Umbilical cord (tissue), 2 donors: ENCODE results near the gene CALR. TPM values are rescaled to one million over a fixed set of nuclear protein-coding genes. Genes with fewer than 3 reads are reported as not detected.
"Not testable (repeated sequence)": the region's sequence is repeated elsewhere in the genome, so short reads cannot be mapped to it uniquely, and the experiment has no call there.

Experiments used
- DNase-seq: peaks from one replicate; pipeline ENCODE4 v3.0.0-alpha.2; 2015; ENCODE audit warnings: low spot score
- total RNA-seq: library from RNA; depleted of rRNA; stranded (reverse); fragments of >200 nt; gene quantifications from one replicate; pipeline ENCODE4 v1.2.3, GENCODE V29; 2014; ENCODE audit warnings: low replicate concordance; ENCODE audit not compliant: insufficient read depth

CALR gene
- total RNA-seq = 404 TPM

DNA sequence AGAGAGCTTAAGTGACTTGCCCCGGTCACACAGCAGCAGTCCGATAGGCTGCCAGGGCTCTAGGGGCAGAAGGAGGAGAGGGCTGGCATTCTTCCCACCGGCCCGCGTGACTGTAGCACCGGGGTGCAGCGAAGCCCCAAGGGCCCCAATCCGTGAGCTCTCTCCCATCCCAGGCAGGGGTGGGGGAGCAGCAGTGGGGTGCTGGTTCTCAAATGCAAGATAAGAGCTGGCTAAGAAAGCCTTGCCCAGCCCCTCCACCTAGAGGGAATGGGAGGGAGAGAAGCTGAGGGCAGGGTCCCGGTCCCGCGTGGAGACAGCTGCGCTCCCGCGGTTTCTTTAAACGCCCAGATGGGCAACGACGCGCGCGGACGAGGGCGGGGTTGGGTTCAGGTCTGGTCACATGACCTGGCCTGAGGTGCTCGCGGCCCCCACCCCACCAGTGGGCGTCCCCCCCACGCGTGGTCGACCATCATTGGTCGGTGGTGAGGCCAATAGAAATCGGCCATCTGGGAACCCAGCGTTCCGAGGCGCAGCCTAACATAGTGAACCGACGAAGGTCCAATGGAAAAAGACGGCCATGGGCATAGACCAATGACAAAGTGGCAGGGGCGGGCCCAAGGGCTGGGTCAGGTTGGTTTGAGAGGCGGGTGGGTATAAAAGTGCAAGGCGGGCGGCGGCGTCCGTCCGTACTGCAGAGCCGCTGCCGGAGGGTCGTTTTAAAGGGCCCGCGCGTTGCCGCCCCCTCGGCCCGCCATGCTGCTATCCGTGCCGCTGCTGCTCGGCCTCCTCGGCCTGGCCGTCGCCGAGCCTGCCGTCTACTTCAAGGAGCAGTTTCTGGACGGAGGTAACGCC is at the start of gene CALR:
TSS of gene CALR (plus strand) at position 683 of the 852 bp plus-strand sequence. CDS start at position 754, 71 bp downstream.
- DNase-seq = peak; percentile 100

DNA sequence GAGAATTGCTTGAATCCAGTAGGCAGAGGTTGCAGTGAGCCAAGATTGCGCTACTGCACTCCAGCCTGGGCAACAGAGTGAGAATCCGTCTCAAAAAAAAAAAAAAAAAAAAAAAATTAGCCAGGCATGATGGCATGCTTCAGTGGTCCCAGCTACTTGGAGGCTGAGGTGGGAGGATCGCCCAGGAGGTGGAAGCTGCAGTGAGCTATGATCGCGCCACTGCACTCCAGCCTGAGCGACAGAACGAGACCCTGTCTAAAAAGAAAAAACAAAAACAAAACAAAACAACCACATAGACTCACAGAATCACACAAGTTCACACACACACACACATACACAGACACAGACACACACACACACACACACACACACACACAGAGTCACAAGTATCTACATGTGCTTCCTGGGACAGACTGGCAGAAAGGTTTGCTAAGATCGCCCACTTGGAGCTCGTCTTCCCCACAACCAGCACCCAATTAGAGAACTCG is 48.1 kb upstream of the CALR start:
- not testable (repeated sequence) for DNase-seq

DNA sequence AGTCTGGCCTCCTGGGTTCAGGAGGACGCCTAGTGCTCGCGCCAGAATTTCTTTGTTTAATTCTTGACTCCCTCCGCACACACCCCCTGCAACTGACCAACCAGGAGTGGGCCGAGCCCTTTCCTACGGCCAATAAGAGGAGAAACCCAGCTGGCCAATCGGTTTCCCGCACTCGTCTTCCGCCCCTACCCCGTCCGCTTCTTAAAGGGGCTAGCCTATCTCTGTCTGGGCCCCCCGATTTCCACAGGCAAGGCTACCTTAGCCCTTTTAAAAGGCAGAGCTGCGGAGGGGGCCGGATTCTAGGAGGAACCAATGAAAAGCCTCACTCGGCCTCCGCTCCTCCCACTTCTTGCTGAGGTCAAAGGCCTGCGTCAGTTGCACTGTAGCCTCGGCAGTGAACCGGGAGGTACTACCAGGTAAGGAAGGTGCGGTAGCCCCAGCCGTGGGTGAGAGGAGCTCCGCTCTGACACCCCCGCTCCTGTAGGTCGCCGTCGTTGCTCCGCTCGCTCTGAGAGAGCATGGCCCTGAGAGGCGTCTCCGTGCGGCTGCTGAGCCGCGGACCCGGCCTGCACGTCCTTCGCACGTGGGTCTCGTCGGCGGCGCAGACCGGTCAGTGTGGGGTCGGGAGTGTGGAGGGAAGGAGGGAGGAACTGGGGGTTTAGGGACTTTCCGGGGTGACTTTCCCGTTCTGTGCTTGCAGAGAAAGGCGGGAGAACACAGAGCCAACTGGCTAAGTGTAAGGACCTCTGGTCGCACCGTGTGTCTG is 47.4 kb upstream of the CALR start, which contains the start of gene GCDH:
TSS of gene GCDH (plus strand) at position 374 of the 766 bp plus-strand sequence. CDS start at position 519, 145 bp downstream.
- peak; percentile 100 for DNase-seq

DNA sequence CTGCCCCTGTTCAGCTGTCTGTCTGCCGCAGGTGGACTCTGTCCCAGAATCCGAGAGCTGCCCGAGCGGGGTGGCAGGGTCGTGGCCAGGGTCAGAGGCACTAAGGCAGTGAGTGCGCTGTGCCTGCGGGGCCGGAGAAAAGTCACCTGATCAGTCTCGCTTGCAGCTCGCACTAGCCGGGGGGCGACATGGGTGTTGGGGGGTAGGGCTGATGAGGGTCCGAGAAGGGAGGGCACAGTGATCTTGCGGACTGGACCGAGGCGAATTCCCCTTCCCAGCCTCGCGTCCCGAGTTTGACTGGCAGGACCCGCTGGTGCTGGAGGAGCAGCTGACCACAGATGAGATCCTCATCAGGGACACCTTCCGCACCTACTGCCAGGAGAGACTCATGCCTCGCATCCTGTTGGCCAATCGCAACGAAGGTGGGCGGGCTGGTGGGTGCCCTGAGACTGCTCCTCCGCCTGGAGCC is 46.8 kb upstream of the CALR start:
- DNase-seq = no peak

DNA sequence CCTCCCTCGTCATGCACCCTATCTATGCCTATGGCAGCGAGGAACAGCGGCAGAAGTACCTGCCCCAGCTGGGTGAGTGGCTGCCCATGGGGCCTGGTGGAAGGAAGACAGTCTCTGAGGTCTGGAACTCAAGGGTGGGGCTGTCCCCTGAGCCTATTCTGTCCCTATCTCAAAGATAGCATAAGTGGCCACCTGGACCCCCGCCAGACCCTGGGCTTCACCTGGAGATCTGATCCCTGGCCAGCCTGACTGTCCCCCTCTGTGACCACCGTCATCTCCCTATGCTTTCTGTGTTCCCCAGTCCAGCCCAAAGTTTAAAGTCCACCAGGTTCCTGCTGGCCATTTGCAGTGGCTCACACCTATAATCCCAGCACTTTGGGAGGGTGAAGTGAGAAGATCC is 44.8 kb upstream of the CALR start:
- no peak for DNase-seq

DNA sequence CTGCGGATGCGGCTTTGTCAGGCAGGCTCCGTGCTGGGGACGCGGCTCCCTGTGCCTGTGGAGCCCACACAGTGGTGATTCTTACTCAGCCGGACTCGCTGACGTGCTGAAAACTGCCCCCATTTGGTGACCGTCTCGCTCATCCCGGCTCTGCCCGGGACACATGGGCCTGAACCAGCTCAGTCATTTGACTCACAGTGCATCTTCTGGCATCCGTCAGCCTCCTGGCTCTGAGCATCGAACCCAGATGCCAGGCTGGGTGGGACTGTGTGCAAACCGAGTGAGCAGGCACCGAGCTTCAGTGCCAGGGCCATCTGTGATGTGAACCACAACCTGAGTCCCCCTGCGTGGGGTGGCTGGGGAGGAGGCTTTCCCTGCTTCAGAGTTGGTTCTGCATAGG is 41.9 kb upstream of the CALR start:
- DNase-seq = no peak

DNA sequence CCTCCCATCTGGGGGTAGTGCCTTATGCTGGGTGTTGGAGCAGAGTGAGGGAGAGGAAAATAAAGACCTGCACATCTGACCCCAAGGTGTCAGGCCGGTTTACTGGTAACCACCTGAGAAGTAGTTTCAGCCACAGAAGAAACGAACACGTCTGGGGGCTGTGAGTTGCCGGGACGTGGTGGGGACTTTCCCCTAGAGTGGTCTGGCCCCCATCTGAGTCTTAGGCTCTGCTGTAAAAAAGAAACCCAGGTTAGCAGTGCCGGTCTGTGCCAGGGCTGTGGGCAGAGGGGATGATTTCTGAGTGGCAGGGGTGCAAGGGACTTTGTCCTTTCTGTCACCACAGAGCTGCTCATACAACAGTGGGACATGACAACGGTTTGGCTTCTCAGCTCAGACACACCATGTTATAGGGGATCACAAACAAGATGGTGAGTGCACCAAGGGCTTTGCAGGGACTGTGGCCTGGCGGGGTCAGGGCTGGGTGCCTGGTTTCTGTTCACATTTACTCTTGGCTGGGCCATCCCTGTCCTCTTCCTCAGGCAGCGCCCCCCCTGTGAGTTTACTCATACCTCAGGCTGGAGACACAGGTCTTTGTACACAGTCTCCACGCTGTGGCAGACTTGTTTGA is 38.4 kb upstream of the CALR start:
- DNase-seq = no peak

DNA sequence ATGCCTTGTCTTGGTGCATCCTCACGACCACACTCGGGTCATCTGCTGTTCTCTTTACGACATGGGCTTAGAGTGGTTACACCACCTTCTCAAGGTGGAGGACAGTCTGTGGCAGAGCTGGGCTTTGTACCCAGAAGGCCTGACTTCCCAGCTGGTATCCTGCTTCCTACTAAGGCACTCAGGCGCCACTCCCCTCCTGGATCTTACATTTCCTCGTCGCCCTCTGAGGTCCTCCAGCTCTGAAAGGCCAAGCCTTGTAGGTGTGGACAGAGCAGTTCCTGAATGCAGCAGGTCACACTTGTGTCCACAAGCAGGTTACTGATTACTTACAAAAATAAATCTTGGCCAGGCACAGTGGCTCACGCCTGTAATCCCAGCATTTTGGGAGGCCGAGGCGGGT is 31.2 kb upstream of the CALR start:
- no peak for DNase-seq

DNA sequence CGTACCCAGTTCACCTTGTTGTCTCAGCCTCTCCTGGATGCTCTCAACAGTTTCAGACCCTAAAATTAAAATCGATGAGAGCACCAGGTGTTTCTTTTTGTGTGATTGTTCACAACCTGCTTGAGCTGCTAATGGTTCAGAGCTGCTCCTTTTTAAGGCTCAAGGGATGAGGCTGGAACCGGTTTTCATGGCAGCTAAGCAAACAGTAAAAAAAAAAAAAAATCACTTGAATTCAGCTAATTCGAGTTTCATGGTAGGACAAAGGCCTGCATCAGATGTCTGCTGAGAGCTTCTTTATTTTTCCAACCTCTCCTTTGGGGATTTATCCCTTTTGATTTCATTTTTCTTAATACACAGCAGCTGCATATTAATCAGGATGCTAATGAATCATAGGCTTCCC is 25.8 kb upstream of the CALR start:
- DNase-seq = no peak

DNA sequence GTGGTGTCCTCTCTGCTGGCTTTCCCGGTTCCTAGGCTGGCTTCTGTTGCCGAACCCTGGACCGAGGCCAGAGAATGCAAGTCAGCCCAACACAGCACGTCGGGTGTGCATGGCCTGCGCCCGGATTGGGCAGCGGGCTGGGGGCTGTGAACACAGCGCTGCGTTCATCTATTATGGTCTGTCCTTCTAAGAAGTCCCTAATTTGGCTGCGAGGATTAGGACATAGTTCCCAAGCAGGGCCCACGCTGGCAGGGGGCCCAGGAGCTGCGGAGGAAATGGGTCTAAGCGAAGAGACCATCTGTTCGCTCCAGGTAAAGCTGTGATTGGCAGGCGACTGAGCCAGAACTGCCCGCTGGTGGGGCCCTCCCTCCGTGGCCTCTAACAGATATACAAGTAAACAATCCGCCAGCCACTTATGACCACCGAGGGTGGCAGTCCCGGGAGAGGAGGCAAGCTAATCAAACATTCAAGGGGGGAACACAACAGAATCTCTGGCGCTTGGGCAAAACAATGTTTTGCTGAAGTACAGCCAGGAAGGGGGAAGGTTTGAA is 25.3 kb upstream of the CALR start:
- peak; percentile 87 for DNase-seq

DNA sequence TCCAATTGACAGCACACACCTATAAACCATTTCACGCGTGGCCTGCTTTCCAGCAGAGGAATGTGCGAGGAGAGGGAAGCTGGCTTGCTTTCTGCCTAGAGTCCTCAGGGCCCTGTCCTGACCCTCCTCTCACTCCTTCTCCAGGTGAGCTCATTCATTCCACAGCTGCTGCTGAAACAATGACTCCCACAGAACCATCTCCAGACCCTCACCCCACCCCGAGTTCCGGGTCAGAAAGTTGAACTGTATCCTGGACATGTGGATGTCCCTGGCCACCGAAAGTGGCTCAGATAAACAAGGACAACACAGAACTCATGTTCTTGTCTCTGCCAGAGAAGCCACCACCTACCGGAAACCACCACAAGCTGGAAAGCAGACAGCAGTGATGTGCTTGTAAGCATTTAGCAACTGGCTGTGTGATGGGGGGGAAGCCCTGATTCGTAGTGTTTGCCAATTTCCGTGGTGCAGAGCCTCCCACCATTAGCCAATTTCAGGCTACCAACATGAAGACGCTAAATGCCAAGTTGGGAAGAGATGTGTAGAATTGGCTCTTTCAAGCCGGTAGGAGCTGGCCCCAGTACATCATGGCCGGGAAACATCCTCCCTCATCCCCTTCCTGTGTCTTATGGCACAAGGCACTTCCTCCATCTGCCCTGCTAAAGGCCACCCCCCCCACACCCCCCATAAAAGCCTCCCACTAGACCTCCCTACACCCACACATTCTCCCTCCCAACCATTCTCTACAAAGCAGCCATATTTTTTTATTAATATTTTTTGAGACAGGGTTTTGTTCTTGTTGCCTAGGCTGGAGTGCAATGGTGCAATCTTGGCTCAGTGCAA is 24.3 kb upstream of the CALR start:
- DNase-seq = no peak

DNA sequence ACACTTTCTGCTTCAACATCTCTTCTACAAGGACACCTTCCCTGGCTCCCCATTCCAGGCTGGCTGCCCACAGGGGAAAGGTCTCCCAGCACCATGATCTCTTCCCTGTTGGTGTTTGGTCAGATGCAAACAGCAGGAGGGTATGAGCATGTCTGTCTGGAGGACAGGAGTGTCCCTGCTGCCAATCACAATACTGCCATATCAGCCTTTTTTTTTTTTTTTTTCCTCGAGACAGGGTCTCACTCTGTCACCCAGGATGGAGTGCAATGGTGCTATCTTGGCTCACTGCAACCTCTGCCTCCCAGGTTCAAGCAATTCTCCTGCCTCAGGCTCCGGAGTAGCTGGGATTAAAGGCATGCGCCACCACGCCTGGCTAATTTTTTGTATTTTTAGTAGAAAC is 22.5 kb upstream of the CALR start:
- not testable (repeated sequence) for DNase-seq

DNA sequence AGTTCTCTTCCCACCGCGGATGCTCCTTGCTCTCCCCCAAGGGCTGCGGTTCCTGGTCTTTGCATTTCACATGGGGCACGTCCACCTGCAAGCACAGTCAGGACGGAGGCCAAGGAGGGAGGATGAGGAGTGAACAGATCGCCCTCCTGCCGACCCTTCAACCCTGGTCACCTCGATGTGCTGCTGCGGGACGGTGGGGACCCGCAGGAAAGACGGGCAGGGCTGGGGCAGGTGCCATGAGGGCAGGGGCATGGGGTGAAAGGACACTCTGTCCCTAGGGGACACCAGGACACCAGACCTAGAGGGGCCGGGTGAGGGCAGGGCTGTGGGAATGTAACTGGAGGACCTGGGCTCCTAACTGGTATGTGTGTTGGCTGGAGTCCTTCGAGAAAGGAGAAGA is 20.2 kb upstream of the CALR start:
- DNase-seq = no peak

DNA sequence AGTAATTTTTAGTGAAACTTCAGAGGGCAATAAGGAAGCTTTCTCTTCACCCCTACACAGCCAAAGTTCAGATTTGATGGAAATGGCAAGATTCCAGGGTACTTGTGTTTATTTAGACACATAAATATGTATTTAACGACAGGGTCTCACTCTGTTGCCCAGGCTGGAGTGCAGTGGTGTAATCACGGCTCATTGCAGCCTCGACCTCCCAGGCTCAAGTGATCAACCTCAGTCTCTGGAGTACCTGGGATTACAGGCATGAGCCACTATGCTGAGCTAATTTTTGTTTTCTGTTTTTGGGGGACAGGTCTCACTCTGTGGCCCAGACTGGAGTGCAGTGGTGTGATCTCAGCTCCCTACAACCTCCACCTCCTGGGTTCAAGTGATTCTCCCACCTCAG is 17.4 kb upstream of the CALR start:
- no peak for DNase-seq

DNA sequence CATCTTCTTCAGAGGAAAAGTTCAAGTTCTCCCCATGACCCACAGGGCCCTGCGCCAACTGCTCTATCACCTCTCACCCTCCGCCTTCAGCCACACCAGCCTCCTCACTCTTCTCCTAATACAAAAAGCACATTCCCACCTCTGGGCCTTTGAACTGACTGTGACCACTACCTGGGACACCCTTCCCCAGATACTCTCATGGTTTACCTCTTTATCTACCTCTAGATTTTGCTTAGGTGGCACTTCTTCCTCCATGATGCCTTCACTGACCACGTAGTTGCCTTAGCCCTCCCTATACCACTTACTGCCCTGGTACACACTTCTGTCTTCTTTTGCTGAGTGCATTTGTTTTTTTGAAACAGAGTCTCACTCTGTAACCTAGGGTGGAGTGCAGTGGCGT is 15.4 kb upstream of the CALR start:
- no peak for DNase-seq

DNA sequence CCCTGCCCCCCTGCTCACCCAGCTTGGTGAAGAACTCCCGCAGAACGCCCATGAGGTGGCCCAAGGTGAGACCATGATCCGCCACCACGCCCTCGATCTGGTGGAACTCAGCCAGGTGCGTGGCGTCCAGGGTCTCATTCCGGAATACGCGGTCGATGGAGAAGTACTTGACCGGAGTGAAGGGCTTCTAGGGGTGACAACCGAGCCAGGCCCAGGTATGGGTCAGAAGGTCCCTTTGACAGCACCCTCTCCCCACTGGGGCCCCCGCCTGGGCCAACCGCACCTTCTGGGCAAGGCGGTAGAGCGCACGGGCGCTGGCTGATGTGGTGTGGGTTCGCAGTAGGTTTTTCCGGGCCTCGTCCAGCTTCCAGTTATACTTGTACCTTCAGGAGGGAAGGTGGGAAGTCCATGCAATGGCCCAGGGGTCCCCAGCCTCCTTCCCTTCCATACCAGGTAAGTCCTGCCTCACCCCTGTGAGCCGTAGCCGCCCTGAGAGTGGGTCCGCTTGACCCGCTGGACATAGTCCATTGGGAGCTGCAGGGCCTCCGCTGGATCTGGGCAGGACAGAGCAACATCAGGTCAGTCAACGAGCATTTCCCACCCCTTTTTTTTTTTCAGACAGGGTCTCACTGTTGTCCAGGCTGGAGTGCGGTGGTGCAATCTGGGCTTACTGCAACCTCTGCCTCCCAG is 13.6 kb upstream of the CALR start:
- no peak for DNase-seq

DNA sequence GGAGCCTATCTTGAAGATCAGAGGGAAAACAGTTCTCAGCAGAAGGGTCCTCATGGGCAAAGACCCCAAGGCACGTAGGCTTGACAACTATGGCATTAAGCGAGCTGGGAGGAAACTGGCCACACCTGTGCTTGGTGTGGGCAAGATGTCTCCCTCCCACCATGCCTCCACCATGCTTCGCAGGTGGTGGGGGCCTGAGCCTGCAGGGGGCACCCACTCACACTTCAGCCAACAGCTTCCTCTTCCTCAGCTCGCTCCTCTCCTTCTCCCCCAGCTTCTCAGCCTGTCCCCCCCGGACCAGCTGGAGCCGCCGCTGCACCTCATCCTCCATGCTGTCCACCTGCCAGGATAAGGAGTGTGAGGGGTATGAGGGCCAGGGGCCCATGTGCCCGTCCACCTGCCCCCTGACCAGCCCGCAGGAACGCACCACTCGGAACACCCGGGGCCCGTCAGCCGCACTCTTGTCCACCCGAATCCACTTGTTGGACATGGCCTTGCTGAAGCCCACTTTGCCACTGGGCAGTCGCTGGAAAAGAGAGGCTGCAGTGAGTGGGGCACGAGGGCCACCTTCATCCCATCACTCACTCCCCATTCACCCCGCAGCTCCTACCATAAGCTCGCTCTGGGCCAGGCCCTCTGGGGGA is 8.3 kb upstream of the CALR start:
- no peak for DNase-seq

DNA sequence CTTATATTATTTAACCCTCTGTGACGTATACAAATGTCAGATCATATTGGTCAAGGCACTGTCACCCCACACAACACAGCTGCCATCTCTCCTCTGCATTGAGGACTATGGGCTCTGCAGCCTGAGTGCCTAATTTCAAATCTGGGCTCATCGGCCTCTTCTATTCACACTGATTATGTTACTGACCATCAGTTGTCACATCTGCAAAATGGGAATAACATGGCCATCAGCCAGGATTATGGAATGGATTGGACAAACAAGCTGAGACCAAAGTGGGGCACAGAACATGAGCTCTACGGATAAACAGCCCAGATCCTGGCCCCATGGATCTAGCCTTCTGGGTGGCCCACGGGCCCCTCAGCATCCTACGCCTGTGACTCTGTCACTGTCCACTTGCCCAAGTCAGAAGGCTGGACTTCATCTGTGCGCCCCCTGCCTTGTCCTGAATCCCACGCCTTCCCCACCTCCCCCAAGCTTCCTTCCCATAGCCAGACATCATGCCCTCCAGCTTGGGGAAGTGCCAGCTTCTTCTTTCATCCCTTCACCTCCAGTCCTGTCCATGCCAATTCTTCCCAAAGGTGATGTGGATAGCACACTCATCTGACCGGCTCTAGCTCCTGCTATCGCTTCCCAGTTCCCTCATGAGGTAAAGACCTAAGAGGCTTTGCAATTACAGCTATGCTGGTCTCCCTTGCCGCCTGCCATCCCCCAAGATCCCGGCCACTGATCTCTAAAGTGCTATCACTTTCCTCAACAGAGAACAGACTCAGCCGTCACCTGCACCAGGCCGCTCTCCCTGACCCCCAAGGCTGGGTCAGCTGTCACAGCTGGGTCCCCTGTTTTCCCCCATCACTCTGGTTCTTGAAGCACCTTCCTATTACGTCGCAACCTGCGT is 5.8 kb upstream of the CALR start:
- DNase-seq = no peak
